HG02642 (cell line): ENCODE measurements around the gene SHISA9.
"Not testable (repeated sequence)": the region's sequence is repeated elsewhere in the genome, so short reads cannot be mapped to it uniquely, and the experiment has no call there.

Experiments
- ATAC-seq: cut with Tn5 transposase; IDR thresholded peaks from one replicate; pipeline ENCODE4 v1.9.1; 2021; ENCODE audit warnings: mild to moderate bottlenecking; ENCODE audit not compliant: unreplicated experiment, poor library complexity

The SHISA9 gene

DNA sequence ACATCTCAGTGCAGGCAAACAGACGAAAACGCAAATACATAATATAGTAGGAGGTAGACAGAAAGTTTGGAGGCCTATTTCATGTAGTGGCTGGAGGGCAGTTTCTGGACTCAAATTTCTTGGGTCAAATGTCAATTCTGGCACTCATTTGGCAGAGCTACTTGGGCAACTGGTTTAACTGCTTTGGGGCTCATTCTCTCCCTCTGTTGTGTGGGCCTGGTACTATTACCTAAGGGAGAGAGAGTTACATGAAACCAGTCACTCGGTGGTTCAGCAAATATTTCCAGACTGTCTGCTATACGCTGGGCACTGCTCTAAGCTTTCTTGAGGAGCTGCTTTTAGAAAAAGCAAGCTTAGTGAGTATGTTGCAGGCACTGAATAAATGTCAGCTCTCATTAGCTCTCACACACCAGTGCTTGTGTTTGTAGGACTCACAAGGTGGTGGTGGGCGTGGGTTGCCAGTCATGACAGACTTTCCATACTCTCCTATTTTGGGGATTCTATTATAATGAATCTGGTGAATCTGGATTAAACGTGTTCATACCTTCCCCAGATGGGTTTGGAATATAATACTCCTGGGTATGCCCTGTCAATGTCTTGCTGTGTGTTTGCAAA, 1.8 kb upstream of the SHISA9 start:
- no peak for ATAC-seq

DNA sequence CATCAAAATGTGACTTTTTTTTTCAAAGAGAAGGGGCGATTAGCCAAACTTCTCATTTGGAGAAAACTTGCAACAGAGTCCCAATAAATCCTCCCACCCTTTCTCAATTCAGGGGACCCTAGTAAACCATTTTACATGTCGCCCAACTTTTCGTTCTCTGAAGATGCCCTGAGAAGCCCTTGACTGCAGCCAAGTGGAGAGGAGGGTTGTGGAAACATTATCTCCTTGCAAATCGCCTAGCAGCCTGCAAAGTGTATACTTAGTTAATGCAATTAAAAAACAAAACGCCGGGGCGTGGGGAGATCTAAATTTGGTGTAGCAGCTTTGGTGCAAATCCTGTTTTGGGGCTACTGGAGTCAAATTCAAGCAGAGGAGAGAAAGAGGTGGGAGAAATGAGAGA, 1.2 kb upstream of the SHISA9 start:
- no peak for ATAC-seq

DNA sequence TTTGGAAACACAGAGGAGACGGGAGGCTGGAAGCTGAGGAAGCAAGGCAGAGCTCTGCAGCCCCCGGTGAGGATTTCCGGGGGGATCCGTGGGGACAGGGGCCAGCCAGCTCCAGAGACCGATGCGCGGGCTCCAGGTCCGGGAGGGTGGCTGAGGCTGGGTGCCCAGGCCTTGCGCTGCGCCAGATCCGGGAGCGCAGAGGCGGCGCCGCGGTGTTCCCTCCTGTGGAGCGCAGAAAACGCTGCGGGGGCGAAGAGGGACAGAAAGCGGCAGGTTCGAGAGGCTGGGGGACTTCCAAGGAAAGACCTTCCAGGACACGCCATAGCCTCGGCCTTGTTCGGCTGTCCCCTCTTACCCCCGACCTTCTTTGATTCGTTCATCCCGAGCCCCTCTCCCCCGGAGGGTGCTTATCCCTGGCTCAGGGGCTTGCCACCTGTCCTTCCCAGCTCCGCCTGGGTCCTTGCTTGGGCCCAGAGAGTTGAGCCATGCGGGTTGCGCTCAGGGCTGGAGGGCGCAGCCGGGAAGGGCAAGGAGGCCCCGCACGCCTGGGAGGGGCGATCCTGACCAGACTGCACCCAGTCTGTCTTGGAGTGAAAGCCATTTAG, 697 bp upstream of the SHISA9 start:
- ATAC-seq = no peak

DNA sequence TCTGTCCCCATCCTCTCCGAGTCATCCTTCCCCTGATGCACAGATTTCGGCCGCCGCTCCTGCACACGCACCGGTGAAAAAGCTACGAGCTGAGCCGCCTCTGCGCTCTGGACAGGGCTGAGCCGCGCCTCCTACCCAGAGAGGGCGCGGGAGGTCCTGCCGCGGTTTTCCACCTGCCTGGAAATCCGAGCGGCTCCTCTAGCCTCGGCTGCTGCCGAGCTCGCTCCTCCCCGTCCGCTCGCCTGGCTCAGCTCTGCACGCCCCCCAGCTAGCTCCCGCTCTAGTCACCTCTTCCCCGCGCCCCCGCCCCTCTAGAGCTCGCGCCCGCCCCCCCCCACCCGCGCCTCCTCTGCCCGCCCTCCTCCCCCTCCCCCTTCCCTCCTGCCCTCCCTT, 198 bp upstream of the SHISA9 start:
- no peak for ATAC-seq

DNA sequence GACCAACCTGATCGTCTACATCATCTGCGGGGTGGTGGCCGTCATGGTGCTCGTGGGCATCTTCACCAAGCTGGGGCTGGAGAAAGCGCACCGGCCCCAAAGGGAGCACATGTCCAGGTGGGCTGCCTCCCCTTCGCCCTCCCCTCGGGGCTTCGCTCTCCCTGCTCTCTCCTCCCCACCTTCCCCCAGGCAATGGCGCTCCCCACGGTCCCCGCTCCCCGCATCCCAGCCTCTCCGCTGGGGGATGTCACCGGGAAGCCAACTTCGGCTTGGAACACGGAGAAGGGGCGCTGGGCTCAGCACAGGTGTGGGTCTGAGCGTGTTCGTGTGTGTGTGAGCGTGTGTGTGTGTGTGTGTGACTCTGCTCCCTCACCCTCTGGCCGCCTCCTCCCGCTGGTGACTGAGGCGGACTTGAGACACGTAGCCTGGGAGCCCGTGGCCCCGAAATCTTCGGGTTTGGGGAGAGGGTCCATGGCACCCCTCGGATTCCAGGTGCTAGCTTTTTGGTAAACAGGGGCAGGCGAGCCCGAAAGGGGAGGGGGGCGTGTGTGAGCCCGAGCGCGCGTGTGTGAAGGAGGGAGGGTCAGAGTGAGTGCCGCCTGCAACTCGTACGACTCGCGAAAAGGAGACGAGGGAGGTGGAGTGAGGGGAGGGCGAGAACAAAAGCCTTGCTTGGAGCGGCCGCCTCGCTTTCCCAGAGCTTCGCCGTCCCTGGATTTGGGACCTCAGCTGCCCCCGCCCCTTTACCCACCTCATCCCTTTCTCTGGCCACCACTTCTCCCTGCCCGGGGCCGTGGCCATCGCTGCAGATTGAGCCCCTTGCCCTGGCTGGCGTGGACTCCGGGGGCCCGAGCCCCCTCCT, 1.3 kb downstream of the SHISA9 start:
- no peak for ATAC-seq

DNA sequence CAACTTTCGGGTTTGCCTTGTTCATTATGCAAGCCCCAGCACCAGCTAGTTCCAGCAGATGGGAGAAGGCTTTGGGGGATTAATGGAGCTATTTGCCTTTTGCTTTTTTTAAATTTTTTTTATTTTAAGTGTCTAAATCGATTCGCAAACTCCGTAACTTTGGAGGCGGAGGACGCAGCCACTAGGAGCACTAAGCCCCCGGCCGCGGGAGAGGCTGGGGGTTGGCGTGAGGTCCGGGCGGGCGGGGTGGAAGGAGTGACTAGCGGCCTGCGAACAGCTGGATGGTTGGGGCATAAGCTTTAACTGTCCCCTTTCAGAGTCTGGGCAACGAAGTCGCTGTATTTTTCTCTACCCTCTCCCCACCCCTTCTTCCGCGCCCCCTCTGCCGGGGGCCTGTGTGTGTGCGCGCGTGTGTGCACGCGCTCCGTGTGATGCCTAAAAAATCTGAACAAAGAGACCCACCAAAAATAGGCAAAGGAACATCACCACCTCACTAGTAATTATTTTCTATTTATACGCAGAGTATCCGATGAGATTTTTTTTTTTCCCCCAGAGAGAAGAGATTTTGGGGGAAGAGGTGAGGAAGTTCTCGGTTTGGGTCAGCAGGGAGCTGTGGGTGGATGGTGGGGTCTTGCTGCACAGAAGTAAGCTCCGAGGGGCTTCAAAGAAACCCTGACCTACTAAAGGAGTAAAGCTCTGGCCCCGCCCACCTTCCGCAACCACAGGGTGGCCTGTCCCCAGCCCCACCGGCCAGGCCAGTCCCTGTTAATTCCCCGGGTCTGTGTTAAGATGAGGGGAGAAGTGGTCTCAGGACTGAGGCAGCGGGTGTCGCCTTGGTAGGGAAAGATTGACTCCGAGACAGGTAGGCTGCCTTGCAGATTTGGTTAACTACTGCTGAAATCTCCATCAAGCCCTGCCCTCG, 2.3 kb downstream of the SHISA9 start:
- ATAC-seq = no peak

DNA sequence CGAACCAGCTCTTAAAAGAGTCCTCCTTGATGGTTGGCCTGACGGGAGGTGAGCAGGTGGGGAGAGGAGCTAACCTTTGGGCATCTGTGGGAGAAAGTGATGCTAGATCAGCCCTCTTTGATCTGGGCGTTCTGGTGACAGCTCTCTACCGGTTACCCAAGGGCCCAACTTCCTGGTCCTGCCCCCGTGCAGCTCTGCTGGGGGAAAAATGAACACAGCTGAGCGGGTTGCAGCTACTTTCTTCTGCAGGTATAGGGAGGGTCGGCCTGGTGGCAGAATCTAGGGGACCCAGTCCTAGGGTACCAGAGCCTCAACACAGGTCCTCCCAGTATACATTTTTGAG, 2.9 kb downstream of the SHISA9 start:
- no peak for ATAC-seq

DNA sequence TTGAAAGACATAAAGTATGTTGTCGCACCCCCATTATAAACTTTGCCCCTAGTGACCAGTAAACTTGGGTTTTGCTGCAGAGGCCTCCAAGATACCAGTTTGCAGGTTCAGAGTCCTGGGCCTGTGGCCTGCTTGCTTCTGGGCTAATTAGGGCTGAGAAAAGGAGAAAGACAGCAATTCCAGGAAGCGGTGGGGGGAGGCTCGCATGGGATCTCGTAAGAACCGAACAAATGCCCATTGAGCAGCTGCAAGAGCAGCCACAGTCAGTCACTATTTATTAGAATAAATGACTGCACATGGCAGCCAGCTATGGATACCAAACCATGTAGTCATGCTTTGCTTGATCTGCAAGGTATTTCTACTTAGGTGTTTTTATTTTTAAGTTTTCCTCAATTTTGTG, 4.9 kb downstream of the SHISA9 start:
- ATAC-seq = no peak

DNA sequence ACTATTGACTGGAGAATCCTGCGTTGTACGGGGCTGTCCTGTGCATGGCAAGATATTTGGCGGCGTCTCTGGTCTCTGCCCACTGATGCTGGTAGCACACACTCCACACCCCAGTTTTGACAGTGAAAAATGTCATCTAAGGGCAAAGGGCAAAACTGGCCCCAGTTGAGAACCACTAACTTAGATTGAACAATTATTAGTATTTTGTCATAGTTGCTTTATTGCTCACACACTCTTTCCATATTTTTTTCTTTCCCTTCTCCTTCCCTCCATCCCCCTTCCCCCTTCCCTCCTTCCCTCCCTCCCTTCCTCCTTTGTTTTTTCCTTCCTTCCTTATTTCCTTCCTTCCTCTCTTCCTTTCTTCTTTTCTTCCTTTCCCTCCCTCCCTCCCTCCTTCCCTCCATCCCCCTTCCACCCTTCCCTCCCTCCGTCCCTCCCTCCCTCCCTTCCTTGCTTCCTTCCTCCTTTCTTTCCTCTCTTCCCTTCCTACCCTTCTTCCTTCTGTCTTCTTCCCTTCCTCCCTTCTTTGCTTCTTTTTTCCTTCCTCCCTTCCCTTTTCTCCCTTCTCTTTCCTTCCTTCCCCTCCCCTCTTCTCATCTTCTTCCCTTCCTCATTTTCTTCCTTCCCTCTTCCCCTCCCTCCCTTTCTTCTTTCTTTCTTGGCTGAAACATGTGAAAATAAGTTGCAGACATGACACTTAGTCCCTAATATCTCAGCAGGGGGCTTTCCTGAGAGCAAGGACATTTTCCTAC, 5.5 kb downstream of the SHISA9 start:
- ATAC-seq = no peak

DNA sequence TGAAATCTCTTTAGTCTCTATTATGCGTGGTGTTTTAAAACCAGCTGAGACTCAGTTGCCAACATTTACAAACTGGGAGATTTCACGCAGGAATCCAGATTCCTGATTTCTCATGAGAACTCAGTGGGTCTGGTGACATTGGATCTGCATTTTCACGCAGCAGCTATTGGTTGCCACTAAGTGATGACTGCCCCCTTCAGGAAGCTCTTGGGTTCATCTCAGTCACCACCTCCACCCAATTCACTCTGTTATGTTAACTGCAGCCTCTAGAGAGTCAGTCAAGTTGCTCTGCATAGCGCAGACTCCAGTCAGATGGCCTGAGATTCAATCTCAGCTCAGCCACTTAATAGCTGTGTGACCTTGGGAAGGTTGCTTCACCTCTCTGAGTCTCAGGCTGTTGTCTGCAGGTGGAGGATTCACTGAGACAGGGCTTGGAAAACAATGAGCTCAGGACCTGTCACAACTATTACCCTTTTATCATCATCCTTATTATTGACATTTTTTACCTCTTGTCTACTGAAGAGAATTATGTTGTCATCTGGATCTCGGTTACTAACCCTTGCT, 6.4 kb downstream of the SHISA9 start:
- no peak for ATAC-seq

DNA sequence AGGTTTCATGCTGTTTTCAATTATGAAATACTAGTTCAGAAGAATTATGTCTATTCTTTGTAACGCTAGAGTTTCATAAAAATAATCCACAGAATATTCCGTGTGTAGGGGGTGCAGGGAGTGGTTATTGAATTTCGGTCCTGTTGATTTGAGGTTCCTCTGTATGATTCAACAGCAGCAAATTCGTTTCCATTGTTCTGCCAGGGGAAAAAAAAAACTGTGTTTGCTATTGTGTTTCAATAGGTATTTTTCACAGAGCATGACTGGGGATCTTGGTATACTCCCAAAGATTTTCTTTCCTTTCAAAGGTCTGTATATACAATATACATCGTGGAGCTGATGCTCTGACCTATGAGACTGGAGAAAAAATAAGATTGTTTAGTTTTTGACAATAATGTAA, 15.8 kb downstream of the SHISA9 start:
- ATAC-seq = no peak

DNA sequence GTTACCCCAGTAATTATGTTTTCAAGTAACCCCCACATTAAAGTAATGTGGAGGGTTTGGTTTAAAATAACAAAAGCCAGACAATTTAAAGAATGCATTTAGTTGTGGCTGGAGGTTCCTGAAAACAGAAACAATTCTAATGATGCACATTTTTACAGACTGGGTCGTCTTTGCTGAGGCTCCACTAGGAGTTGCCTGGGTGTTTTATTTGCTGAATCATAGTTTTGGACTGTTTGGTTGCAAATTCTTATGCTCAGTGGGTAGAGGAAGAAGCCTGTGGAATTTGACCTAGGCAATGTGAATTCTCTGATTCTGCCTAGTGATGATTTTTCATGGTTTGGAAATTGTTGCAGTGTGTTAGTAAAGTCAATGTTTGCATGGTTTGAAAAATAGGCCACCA, 16.3 kb downstream of the SHISA9 start:
- no peak for ATAC-seq

DNA sequence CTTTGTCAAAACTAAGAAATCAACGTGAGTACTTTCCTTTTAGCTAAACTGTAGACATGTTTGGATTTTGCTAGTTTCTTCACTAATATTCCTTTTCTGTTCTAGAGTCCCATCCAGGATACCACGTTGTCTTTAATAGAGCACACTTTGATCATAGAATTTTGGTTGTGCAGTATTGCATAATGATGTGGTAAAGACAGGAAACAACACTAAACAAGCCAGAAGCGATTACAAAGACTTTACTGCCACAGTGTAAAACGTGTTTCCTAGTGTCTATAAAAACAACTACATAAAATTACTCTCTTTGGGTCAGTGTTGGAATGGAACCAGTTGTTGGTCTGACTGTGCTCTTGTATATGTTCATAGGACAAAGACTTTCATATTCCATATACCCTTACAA, 19.3 kb downstream of the SHISA9 start:
- no peak for ATAC-seq

DNA sequence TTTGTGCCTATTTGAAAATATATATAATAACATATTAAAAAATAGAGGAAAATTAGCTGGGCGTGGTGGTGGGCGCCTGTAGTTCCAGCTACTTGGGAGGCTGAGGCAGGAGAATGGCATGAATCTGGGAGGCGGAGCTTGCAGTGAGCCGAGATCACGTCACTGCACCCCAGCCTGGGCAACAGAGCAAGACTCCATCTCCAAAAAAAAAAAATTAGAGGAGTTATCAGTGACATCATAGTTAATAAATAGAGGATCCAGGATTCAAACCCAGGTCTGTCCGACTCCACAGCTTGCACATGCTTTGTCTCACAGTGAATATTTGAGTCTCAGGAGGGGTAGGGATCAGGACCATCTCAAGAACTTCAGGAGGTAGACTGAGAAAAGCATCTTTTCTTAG, 22.2 kb downstream of the SHISA9 start:
- ATAC-seq = not testable (repeated sequence)

DNA sequence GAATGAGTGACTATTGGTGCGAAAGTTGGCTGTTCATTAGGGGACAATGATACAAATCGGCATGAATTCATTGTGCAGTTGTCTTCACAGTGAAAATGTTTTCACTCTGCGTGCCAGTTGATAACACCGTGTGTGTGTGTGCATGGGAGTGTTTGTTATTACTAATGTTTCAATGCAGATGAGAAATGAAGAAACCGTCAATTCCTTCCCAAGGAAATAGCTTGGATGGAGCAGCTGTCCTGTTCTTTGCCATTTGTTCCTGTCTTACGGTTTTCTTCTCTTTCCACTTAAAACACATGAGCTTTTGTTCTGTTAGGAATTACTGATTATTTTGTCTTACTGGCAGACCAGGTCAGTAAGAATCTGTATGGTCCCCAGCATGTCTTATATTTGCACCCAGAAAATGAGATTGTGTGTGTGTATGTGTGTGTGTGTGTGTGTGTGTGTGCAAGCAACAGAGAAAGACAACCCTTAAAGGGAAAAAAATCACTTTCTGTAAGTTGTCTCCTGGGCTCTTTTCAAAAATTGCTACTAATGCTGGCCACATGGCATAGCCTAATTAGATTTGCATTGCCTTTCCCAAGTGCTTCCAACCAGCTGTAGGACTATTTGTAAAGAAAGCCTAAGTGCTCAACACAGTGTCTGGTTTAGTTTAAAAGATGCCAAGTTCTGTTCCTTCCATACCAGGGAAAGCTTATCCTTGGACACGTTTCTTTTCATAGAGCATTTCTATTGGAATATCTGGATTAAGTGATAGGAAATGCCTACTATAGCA, 23.8 kb downstream of the SHISA9 start:
- no peak for ATAC-seq

DNA sequence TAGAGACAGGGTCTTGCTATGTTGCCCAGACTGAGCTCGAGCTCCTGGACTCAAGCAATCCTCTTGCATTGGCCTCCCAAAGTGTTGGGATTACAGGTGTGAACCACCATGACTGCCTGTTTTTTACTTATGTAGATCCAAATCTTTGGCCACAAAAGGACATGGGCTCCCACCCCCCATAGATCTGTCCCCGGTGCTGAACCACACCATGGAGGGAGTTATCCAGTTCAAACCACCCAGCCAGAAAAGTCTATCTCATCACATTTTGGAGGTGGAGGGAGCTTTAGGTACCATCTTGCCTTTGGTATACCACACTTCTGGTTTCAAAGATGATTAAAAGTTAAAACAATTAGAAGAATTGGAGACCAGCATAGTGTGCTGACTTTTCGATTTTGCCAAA, 26.2 kb downstream of the SHISA9 start:
- ATAC-seq = no peak

DNA sequence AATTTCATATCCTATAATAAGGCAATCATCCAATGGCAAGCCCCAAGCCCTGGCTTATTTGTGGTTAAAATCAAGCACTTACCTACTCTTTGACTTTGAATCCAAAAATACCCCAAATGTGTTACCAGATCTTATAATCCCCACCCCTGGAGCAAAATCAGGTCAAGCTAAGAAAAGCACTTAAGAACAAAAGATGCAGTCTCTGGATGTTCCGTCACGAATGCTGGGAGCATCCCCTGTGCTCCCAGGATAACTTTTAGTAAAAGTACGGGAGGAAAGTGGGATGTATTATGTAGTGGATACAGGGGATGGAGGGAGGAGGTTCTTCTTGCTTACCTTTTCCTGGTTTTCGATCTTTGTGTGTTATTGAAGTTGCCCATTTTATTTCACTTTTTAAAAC, 29.5 kb downstream of the SHISA9 start:
- ATAC-seq = no peak

DNA sequence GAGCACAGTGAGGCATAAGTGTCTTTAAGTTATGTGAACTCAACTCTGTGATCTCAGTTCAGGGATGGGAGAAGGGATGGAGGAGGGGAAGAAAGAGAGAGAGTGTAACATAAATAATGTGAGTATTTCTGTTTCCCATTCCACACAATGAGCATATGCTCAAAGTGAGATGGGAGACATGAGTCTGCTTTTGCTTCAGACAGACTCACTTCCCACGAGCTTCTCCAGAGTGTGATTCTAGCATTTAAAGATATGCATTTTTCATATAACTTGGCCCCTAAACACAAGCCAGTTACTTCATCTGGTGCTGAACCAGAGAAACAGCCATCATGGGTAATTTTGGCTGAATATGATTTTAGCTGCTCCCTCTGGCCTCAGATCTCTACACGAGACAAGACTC, 35.0 kb downstream of the SHISA9 start:
- ATAC-seq = no peak

DNA sequence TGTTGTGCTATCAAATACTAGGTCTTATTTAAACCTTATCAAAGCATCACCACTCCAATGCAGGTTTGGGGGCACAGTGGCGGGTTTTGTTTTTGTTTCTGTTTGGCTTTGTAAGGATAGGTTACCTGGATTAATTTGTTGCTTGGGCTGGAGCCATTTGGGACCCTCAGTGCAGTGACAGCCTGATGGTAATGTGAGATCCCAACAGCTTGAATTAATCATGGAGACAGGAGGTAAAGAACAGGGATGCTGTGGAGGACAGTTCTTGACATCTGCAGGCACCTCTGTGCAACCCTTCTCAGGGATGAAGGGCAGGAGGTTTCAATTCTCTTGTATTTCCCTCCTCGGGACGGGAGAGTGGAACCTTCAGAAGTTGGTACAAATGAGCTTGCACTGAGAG, 40.5 kb downstream of the SHISA9 start:
- ATAC-seq = no peak
